GM21390 (cell line): ENCODE results near the gene PCBD2.
"Not testable (repeated sequence)": the region's sequence is repeated elsewhere in the genome, so short reads cannot be mapped to it uniquely, and the experiment has no call there.

Experiments used
- ATAC-seq: cut with Tn5 transposase; IDR thresholded peaks from one replicate; pipeline ENCODE4 v1.9.1; 2021; ENCODE audit not compliant: unreplicated experiment

PCBD2 gene

DNA sequence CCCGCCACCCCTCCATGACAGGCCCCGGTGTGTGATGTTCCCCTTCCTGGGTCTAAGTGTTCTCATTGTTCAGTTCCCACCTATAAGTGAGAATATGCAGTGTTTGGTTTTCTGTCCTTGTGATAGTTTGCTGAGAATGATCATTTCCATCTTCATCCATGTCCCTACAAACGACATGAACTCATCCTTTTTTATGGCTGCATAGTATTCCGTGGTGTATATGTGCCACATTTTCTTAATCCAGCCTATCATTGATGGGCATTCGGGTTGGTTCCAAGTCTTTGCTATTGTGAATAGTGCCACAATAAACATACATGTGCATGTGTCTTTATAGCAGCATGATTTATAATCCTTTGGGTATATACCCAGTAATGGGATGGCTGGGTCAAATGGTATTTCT, 93.1 kb downstream of the PCBD2 start:
- not testable (repeated sequence) for ATAC-seq

DNA sequence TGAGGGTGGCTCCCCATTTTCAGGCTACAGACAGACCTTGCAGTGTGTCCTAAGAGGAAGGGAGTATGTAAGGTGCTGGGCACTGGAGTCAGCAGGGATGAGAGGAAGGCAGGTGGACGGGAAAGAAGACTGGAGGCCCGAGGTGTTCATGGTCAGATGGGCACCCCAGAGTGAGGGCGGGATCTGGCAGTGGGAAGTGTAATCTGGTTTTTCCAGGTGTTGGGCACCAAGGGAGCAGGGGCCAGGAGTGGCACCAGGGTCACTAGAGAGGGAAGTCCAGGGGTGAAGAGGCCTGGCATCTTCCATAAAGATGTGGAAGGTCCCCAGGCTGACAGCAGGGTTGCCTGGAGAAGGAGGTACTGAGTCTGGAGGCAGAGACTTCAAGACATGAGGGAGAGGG, 99.4 kb downstream of the PCBD2 start:
- no peak for ATAC-seq

DNA sequence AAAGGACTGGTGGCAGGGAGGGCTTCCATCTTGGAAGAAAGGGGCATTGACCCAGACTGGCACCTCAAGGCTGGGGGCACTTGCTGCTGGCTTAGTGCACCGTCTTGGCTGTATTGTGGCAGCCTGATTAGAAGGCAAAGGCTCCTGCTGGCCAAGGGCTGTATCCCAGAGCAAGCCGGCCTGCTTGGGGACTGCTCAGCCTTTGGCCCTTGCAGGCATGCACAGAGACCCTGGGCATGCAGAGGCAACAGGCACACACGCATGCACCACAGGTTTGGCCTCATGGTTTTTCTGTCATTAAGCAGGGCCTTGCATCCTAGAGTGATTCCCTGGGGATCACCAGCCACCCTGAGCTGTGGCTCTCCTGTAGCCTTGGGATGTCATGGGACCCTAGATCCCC, 100.1 kb downstream of the PCBD2 start:
- ATAC-seq: no peak

DNA sequence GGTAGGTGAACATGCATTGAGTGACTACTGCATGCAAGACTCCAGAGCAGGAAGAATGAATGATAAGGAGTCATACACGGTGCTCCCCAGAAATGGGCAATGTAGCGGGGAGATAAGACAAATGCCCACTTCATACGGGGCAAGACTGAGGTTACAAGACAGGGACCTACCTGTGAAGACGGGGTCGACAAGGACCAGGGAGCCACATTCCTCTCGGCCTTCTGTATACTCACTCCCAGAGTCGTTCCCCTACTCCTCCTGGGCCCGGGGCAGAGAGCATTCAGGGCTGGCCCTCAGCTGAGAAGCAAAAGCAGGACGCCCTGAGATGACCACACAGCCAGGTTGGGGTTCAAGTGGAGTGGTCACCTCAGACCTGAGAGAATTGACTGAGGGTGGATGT, 102.4 kb downstream of the PCBD2 start:
- no peak for ATAC-seq

DNA sequence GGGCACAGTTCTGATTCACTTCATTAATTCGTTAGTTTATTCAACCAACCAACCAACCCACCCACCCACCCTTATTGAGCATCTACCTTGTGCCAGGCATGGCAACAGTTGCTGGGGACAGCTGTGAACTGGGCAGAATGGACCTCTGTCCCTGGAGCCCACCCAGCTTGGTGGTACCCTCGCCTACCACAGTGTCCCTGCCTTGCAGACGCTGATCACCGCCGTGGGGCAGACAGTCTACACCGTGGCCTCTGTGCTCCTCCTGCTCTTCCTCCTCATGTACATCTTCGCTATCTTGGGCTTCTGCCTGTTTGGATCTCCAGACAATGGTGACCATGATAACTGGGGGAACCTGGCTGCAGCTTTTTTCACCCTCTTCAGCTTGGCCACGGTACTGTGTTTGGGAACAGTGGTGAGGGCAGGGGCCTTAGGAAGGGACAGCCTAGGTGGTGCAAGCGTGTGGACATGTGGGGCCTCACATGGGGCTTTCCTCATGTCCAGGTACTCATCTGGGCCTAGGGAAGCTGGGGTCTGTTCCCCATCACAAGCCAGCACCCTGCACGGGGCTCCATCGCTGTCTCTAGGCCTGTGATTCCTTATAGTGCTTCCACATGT, 102.9 kb downstream of the PCBD2 start:
- no peak for ATAC-seq

DNA sequence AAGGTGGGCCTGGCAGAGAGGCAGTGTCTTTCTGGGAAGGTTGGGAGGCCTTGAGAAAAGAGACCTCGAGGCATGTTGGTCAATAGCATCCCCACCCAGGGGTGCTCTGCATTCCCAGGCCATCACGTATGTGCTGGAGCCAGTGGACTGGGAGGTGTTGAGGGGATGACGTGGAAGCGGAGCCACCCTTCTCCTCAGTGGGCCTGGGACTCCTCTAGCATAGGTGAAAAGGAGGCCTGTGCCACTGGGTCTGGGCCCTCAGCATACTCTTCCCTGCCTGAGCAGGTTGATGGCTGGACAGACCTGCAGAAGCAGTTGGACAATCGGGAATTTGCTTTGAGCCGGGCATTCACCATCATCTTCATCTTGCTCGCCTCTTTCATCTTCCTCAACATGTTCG, 103.6 kb downstream of the PCBD2 start:
- no peak for ATAC-seq

DNA sequence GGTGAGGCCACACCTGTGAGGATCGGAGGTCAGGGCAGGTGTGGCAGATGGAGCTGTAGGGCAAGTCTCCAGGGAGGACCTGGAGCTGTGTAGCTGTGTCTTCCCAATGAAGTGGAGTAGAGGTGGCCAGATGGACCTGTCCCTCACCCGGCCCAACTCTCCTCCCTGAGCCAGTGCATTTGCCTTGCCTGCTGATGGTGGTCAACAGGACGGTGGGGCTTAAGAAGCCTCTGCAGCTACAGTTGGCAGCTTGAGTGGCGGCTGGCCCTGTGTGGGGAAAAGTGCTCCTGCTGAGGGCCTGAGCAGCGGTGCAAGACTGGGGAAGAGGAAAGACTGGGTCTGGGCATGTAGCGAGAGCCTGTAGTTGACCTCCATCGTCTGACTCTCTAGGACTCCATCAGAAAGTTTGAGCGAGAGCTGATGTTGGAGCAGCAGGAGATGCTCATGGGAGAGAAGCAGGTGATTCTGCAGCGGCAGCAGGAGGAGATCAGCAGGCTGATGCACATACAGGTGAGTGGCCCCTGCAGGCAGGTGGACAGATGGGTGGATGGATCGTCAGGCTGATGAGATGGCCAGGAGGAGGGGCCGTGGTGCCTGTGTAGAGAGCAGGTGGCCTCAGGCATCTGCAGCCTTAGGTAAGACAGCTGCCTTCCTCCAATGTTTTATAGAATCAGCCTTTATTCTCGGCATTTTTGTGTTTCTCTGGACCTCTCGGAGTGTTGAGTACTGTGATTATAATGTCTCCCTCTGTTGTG, 104.2 kb downstream of the PCBD2 start:
- no peak for ATAC-seq

DNA sequence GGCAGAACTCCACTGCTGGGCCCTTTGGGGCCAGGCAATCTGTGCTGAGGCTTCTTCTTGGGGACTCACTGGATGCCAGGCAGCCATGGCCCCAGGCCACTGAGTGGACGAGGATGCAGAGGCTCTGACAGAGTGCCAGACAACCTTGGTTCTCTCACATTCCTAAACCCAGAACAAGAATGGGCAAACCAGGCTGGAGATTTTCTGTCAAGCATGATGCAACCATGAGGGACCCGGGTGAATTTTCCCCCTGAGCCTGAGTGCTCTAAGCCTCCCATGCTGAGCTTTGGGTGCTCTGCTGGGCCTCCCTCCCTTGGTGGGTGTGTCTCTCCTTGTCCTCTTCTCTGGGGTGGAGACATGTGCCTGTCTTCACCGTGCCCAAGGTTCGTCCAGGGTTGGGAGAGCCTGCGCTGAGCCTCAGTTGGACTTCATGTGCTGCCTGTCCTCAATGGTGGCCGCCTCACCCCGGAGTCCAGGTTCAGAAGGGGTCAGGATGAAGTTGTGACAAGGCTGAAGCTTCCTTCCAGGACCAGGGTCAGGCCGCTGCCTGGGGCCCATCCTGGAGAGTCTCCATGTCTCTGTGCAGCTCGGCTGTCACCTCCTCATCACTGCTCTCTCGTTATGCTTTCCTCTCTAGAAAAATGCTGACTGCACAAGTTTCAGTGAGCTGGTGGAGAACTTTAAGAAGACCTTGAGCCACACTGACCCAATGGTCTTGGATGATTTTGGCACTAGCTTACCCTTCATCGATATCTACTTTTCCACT, 105.0 kb downstream of the PCBD2 start:
- no peak for ATAC-seq

DNA sequence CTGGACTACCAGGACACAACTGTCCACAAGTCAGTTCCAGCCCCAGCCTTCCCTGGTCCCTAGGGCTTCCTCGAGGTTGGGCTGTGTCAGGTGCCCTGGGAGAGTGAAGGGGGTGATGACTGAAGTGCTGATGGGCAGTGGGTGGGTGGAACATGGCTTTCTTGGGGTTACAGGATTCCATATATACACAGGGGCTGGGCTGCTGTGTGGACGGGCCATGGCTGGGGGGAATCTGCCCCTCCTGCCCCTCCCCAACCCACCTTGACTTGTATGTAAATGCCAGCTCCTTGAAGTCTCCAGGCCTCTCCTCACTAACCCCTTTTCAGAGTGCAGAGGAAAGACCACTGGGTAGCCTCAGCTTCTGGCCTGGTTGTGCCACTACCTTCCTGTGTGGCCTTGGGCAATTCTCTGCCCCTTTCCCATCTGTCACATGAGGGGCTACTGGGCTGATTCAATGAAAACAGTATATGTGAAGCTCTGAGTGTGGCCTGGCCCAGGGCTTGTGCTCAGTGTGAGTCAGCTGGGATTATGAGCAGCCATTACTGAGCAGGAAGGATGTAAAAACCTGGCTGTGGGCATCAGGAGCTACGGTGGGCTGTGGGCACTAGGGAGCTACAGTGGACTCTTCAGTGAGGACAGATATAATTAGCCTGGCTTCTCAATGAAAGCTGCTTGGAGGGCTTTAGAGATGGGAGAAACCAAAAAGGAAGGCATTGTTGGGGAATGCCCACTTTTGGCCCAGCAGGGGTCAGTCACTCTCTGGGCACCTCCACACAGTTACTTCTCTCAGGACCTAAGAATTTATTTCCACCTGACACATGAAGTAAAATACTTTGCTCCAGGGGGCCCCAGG, 105.8 kb downstream of the PCBD2 start:
- ATAC-seq: no peak

DNA sequence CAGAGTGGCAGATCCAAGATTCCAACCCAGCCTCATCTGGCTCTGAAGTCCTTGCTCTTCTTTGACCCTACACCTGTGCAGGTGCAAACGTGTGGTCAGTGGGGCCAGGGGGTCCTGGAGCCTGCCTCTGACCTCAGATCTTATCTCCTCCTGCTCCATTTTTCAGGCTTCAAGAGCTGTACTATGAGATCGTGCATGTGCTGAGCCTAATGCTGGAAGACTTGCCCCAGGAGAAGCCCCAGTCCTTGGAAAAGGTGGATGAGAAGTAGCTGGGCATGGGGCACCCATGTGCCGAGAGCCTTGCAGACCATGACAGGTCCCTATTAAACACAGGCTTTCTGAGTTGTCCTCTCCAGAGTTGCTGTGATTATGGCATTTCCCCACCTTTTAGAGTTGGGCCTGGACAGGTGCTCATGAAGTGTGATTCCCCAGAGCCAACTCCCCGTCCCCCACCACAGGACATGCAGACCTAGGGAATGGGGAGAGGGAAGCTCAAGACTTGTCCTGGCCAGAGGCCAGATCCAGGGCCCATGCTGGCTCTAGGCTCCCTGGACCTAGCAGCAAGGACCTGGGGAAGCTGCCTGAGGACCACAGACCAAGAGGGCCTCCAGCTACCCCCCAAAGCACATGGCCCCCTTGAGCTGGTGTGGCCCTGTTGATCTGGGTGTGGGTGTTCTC, 106.6 kb downstream of the PCBD2 start:
- no peak for ATAC-seq

DNA sequence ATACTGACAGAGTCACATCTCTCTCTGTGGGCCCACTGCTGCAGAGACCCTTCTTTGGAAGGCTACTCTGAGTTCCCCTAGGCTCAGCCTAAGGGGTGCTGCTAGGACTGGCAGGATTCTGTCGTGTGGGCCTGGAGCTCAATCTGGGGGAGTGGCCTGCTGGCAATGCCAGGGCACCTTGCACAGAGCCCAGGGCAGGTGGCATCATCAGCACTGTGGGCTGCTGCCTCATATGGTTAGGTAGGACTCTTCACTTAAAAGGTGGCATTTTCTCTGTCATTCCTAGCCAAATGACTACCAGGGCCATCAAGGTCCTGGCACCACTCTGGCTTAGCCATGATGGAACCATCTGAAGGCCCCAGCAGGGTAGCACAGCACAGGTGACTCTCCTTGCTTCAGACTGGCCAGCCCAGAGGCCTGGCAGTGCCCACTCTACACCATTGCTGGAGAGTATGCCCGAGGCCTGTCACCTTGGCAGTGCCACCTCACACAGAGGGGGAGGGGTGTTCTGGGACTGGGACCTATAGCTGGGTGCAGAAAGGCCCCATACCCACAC, 107.2 kb downstream of the PCBD2 start:
- ATAC-seq: no peak
